Activated CD4-positive, alpha-beta T cell treated with anti-CD3 and anti-CD28 coated beads, Interleukin-10, Interleukin-2, amounts not matched to agents 100 ng/mL and 50 ng/mL, durations not matched to agents 16 hours and 8 hours (primary cell): ENCODE results near the gene CNTD1.
"Not testable (repeated sequence)": the region's sequence is repeated elsewhere in the genome, so short reads cannot be mapped to it uniquely, and the experiment has no call there.

Experiments
- DNase-seq: peaks from one replicate; pipeline ENCODE4 v3.0.0-alpha.2; 2020

CNTD1 gene, protein sequence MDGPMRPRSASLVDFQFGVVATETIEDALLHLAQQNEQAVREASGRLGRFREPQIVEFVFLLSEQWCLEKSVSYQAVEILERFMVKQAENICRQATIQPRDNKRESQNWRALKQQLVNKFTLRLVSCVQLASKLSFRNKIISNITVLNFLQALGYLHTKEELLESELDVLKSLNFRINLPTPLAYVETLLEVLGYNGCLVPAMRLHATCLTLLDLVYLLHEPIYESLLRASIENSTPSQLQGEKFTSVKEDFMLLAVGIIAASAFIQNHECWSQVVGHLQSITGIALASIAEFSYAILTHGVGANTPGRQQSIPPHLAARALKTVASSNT

GRCh38 chr17:42798383-42799380 lies at the start of gene CNTD1, which contains the start of gene COA3:
TSS of gene CNTD1 (plus strand) at chr17:42798861. CDS start at chr17:42799068, 207 bp downstream.
TSS of gene COA3 (minus strand) at chr17:42798704. CDS start at chr17:42798681, 23 bp downstream.
- DNase-seq, result peak; percentile 92

- no peak for DNase-seq
Measured at GRCh38 chr17:42748908-42749798, 49.5 kb upstream of the CNTD1 start.

GRCh38 chr17:42750739-42751344 lies 47.8 kb upstream of the CNTD1 start:
- DNase-seq, result no peak

DNA sequence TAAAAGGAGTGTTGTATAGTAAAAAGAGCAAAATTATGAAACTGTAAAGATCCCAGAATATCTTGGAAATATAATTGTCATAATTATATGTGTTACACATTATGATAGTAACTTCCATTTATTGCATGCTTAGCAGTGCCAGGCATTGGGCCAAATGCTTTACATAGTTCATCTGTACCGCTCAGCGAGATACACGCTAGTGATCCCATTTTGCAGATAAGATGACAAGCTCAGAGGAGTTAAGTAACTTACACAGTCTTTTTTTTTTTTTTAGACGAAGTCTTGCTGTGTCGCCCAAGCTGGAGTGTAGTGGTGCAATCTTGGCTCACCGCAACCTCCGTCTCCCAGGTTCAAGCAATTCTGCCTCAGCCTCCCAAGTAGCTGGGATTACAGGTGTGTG lies 47.0 kb upstream of the CNTD1 start:
- no peak for DNase-seq

DNA sequence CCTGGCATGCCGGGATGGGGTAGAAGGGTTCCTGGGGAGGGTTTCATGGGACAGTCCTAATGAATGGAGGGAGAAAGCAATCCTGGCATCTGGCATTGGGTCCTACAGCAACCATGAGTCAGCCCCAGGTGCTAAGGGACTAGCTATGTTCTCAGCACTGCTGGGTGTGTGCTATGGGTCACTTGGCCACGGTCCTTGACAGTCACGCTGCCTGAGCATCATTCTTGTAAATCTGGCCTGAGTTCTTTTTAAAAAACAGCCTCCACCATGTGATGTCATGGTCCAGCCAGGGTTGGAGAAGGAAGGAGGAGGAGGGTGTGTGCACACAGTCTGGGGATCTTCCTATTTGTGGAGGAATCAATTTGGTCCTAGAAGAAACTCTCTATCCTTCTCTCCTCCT lies 43.9 kb upstream of the CNTD1 start:
- no peak for DNase-seq

DNA sequence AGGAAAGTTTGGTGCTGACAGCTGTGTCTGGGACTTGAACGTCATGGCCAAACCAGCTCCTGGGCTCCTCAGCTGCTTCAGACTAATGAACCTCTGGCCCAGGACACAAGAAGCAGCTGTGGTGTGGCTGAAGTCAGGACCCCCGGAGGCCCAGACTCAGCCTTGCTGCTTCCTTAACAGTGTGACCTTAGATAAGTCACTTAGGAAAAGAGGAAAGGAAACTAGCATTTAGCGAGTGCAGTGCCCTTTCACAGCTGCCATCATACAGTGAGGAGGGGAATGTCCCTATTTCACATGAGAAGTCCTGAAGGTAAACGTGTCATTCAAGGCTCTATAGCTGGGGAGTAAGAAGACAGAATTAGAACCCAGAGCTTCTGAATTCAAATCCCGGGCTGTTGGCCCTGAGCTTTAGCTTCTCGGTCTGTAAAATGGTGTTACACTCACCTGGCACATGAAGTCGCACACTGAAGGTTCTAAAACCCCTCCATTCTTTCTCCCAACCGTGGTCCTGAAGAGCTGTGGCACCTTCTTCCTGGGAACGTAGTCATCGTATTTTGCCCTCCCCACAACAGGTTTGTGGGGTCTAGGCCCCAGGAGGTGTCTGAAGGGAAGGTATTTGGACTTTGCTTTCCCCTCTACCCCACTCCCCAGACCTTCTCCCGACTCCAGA lies 38.5 kb upstream of the CNTD1 start:
- no peak for DNase-seq

DNA sequence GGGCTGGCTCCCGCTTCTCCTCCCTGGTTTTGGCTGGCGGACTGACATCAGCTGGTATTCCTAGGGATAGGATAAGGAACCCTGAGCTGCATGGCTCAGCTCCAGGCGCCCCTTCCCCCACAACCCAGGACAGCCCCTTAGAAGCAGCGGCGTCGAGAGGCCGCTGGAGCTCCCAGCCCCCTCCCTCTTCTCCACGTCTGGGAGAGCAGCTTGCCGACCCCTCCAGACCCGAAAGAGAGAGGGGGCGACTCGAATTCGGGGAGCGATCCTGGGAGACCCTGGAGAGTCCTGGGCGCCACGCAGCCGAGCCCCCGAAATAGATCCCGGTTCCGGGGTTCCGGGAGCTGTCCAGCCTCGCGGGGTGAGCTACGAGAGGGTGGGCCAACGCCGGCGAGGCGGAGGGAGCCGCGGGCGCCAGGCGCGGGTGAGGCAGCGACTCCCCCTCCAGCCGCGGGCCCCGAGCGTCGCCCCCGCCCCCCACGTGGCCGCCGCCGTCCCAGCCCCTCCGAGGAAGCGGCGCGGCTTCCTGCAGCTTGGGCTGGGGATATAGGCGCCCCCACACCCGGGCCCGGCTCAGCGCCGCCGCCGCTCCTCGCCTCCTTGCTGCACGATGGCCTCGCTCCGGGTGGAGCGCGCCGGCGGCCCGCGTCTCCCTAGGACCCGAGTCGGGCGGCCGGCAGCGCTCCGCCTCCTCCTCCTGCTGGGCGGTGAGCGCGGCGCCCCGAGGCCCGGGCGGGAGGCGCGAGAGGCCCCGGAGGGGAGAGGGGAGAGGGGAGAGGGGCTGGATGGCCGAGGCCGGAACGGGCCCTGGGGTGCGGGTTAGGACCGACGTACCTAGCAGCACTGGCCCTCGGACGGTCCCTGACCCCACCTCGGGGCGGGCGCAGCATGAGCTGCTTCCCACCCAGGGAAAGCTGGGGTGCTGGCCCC lies 37.7 kb upstream of the CNTD1 start, which contains the start of gene RAMP2:
Gene RAMP2 (plus strand): TSS at position 576 of the 930 bp plus-strand sequence. CDS start 35 bp downstream, at position 611.
- DNase-seq, result no peak

DNA sequence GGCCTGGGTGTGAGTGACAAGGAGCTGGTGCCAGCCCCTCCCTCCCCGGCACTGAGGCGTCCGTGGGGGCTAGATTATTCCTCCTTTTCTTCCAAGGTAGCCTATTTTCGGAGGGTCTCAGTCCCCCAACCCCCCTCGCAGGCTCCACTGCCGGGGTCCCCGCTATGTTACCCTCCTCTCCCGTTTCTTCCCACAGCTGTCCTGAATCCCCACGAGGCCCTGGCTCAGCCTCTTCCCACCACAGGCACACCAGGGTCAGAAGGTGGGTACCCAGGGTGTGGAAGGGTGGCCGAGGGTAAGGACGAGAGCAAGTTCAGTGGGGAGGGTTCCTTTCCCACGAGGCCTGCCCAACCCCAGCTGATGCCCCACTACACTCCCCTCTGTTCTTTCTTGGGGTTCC lies 37.0 kb upstream of the CNTD1 start:
- DNase-seq, result no peak

- no peak for DNase-seq
Measured at GRCh38 chr17:42766124-42766523, 32.5 kb upstream of the CNTD1 start.

GRCh38 chr17:42767512-42767911 lies 31.1 kb upstream of the CNTD1 start:
- DNase-seq, result no peak

GRCh38 chr17:42768006-42768405 lies 30.7 kb upstream of the CNTD1 start:
- not testable (repeated sequence) for DNase-seq

DNA sequence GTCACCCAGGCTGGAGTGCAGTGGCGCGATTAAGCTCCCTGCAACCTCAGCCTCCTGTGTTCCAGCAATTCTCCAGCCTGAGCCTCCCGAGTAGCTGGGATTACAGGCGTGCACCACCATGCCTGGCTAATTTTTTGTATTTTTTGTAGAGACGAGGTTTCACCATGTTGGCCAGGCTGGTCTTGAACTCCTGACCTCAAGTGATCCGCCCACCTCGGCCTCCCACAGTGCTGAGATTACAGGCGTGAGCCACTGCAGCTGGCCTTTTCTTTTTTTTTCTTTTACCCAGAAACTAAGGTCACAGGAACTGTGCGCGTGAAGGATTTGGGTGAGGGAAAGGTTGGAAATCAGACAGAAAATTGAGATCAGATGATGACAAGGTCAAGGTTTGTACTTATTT lies 28.7 kb upstream of the CNTD1 start:
- not testable (repeated sequence) for DNase-seq

DNA sequence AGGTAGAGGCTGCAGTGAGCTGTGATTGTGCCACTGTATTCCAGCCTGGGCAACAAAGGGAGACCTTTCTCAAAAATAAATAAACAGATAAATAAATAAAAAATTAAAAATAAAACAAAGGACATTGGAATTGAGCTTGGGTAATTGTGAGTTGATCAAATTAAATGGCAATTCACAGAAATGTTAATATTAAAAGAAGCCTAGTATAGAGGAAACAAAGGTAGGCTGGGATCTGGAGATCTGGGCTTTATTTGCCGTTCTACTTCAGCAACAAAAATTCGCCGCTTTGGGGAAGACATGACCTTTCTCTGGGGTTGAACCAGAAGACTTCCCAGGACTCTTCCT lies 25.7 kb upstream of the CNTD1 start:
- DNase-seq, result no peak

DNA sequence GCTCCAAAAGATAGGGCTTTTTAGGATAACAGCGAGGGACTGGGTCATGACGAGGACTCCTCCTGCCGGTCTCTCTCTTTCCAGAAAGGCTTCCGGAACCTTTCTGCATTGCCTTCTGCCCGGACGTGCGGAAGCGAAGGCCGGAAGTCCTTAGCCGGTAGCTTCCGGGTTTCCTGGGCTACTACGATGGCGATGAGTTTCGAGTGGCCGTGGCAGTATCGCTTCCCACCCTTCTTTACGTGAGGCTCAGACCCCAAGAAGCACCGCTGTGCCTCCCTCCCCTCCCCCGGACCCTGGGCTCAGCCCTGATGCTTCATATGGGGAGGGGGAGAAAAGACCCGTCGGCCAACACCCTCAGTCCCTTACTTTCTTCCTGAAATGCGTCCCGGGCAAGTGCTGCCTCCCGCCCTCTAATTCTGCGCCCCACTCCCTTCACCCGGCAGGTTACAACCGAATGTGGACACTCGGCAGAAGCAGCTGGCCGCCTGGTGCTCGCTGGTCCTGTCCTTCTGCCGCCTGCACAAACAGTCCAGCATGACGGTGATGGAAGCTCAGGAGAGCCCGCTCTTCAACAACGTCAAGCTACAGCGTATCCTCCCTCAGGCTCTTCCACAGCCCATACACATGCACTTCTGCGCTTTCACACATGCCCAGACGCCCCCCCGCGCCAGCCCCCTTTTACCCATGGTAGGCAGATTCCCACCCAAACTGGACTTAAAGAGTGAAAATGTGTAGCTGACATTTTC lies 25.2 kb upstream of the CNTD1 start, which contains the start of gene VPS25:
Gene VPS25 (plus strand): TSS at position 160 of the 746 bp plus-strand sequence. CDS start 27 bp downstream, at position 187.
- peak; percentile 87 for DNase-seq

DNA sequence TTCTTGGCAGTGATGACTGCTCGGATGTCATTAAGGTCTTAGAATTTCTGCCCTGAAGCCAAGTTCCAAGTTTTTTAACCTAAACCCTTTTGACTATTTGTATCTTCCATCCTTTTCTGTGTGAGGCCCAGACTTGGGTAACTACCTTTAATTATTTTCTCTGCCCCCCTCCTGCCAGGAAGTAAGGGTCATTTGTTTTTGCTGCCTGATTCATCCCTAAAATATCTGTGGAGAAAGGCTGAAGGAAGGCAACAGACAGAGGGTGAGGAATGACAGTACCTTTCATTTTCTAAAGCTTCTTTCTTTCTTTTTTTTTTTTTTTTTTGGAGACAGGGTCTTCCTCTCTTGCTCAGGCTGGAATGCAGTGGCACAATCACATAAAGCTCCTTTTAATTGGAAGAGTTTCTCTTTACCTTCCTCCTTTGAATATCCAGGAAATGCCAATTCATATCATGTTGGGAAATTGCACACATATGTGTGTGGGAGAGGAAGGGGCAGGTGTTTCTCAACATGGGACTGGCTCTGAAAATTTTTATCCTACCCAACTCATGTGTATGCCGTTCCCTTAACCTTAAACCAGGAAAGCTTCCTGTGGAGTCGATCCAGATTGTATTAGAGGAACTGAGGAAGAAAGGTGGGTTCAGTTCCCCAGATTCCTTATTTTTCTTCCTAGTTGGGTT lies 24.5 kb upstream of the CNTD1 start:
- DNase-seq, result no peak

GRCh38 chr17:42775534-42776098 lies 23.0 kb upstream of the CNTD1 start:
- DNase-seq, result no peak

GRCh38 chr17:42778570-42778969 lies 20.1 kb upstream of the CNTD1 start:
- DNase-seq, result no peak

DNA sequence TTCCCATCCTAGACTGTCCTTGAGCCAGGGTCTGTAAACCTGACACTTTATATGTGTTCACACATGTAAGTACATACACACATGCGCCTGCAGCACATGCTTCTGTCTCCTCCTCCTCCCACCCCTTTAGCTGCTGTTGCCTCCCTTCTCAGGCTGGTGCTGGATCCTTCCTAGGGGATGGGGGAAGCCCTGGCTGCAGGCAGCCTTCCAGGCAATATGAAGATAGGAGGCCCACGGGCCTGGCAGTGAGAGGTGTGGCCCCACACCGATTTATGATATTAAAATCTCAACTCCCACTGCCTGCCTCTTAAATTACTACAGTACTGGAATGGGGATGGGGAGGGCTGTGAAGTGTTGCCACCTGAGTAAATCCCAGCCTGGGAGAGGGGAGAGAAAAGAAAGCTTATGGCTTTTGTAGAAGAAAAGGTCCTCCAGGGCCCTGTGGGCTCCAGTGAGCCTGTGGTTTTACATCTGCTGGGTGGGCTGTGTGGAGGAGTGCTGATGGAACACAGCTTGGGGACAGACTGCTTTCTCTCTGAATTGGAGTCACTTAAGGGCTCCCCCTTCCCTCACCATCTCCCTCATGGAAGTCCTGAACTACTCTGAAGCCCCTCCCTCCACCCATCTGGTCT lies 19.2 kb upstream of the CNTD1 start:
- no peak for DNase-seq
